ENCODE data around the gene IL11. TPM values are rescaled to one million over a fixed set of nuclear protein-coding genes. Genes with fewer than 3 reads are reported as not detected.

IL11 gene
- total RNA-seq, 1 donor from 2014 or later, result 0.06 TPM

- Histone ChIP-seq H3F3A (ENCODE audit: low read depth) (peaks cover 31% of the 10 kb centered on the region), H3K4me2 (peak overlapping the region; percentile 69), H3K4me3 (peak overlapping the region; percentile 27), H3K79me2 (ENCODE audit: low read depth) (no peaks in the 10 kb centered on the region), H3K9me3 (ENCODE audit: low read depth) (no peaks in the 10 kb centered on the region), H3K36me3 (no peaks in the 10 kb centered on the region), H3K4me1 (peaks cover 25% of the 10 kb centered on the region), H4K20me1 (ENCODE audit: low read depth) (peaks cover 49% of the 10 kb centered on the region), H3K27me3 (peaks cover 24% of the 10 kb centered on the region), H3K9ac (no peak overlapping the region), H3K27ac (peak overlapping the region; percentile 69), H2AFZ (replicated peaks) (no peak overlapping the region)
- peaks cover 34% of the 10 kb centered on the region for H3K4me1 Mint-ChIP-seq
- no peaks in the 10 kb centered on the region for H3K36me3 Mint-ChIP-seq
- peak overlapping the region; percentile 15 for H3K4me3 Mint-ChIP-seq
- no peak overlapping the region for H3K27ac Mint-ChIP-seq
- peaks cover 23% of the 10 kb centered on the region for H3K27me3 Mint-ChIP-seq (ENCODE audit: insufficient read depth, low read depth)
- TF ChIP-seq CTCF (IDR thresholded peaks at IDR 0.05) (no peak), EZH2phosphoT487 (IDR thresholded peaks at IDR 0.05) (no peak), EZH2 (IDR thresholded peaks at IDR 0.05) (no peak)
- H3K9me3 Mint-ChIP-seq, result peaks cover 4% of the 10 kb centered on the region
- peak; percentile 63 for DNase-seq (ENCODE audit: low spot score)
These were observed 21.8 kb downstream of the IL11 start for GRCh38 chr19:55348317-55349034.

- Histone ChIP-seq H3K36me3 (no peaks in the 10 kb centered on the region), H3K27ac (no peak overlapping the region), H3K9ac (no peak overlapping the region), H3K4me1 (peaks cover 21% of the 10 kb centered on the region), H3K27me3 (peaks cover 15% of the 10 kb centered on the region), H3K4me2 (peak overlapping the region; percentile 69), H3K4me3 (no peak overlapping the region), H3F3A (ENCODE audit: low read depth) (peaks cover 28% of the 10 kb centered on the region), H3K79me2 (ENCODE audit: low read depth) (no peaks in the 10 kb centered on the region), H3K9me3 (ENCODE audit: low read depth) (no peaks in the 10 kb centered on the region), H2AFZ (replicated peaks) (no peak overlapping the region), H4K20me1 (ENCODE audit: low read depth) (peaks cover 50% of the 10 kb centered on the region)
- Mint-ChIP-seq H3K36me3 (peaks cover 3% of the 10 kb centered on the region), H3K9me3 (no peaks in the 10 kb centered on the region), H3K27ac (peak overlapping the region; percentile 46), H3K4me3 (no peak overlapping the region), H3K27me3 (ENCODE audit: insufficient read depth, low read depth) (peaks cover 13% of the 10 kb centered on the region), H3K4me1 (peaks cover 28% of the 10 kb centered on the region)
- DNase-seq (ENCODE audit: low spot score), result no peak
- TF ChIP-seq EZH2 (IDR thresholded peaks at IDR 0.05) (no peak), EZH2phosphoT487 (IDR thresholded peaks at IDR 0.05) (no peak), CTCF (IDR thresholded peaks at IDR 0.05) (no peak)
These were observed 22.7 kb downstream of the IL11 start for GRCh38 chr19:55347442-55348009.

- H3K27me3 Mint-ChIP-seq (ENCODE audit: insufficient read depth, low read depth), result peaks cover 8% of the 10 kb centered on the region
- no peak overlapping the region for H3K4me3 ChIP-seq
- H3K4me1 Mint-ChIP-seq, result peaks cover 27% of the 10 kb centered on the region
- no peak overlapping the region for H2AFZ ChIP-seq (replicated peaks)
- no peak overlapping the region for H3K27ac ChIP-seq
- no peaks in the 10 kb centered on the region for H3K36me3 ChIP-seq
- H3K27ac Mint-ChIP-seq, result no peak overlapping the region
- no peak for TF ChIP-seq EZH2 (IDR thresholded peaks at IDR 0.05)
- no peak for TF ChIP-seq EZH2phosphoT487 (IDR thresholded peaks at IDR 0.05)
- DNase-seq (ENCODE audit: low spot score), result no peak
- H3F3A ChIP-seq (ENCODE audit: low read depth), result peaks cover 28% of the 10 kb centered on the region
- no peaks in the 10 kb centered on the region for H3K9me3 Mint-ChIP-seq
- H3K9me3 ChIP-seq (ENCODE audit: low read depth), result no peaks in the 10 kb centered on the region
- no peak overlapping the region for H3K9ac ChIP-seq
- peaks cover 6% of the 10 kb centered on the region for H3K79me2 ChIP-seq (ENCODE audit: low read depth)
- H3K4me1 ChIP-seq, result peaks cover 23% of the 10 kb centered on the region
- H3K4me3 Mint-ChIP-seq, result no peak overlapping the region
- H3K36me3 Mint-ChIP-seq, result peaks cover 3% of the 10 kb centered on the region
- peaks cover 8% of the 10 kb centered on the region for H3K27me3 ChIP-seq
- H3K4me2 ChIP-seq, result no peak overlapping the region
- H4K20me1 ChIP-seq (ENCODE audit: low read depth), result peaks cover 57% of the 10 kb centered on the region
These were observed 23.4 kb downstream of the IL11 start for GRCh38 chr19:55346725-55347441.

Measured in neural progenitor cell (in vitro differentiated cells).